AG04450 (cell line): ENCODE results near the gene SF3A1. TPM values are rescaled to one million over a fixed set of nuclear protein-coding genes. Genes with fewer than 3 reads are reported as not detected.
"Not testable (repeated sequence)": the region's sequence is repeated elsewhere in the genome, so short reads cannot be mapped to it uniquely, and the experiment has no call there.

Source experiments
- CTCF ChIA-PET: fragments of 300-600, 350-600 bp; formaldehyde crosslinking; extraction: SDS; loops from one replicate; lab custom pipeline; 2022; ENCODE audit warnings: antibody characterized with exemption, inconsistent platforms; lab: Charles Lee
- POLR2A ChIA-PET: fragments of 350-600 bp; formaldehyde crosslinking; extraction: SDS; loops from one replicate; lab custom pipeline; 2021; ENCODE audit warnings: antibody characterized with exemption, inconsistent platforms; lab: Yijun Ruan, JAX
- DNase-seq: peaks from one replicate; pipeline ENCODE4 v3.0.0-alpha.2; 2011; ENCODE audit warnings: low read depth, low spot score
- H3K27ac ChIP-seq: one replicate; pipeline ENCODE4 v1.5.1; 2012; ENCODE audit warnings: low read depth, low read length, control low read depth
- H3K27me3 ChIP-seq: one replicate; pipeline ENCODE4 v1.6.0; 2012; ENCODE audit warnings: low read length; ENCODE audit not compliant: control insufficient read depth, insufficient read depth
- H3K4me3 ChIP-seq: 2 replicates; pipeline ENCODE4 v1.5.1; 2011; ENCODE audit warnings: mild to moderate bottlenecking, low read depth, low read length, control low read depth
- H3K9me3 ChIP-seq: 2 replicates; pipeline ENCODE4 v1.5.1; 2012; ENCODE audit warnings: low read length; ENCODE audit not compliant: control insufficient read depth, insufficient read depth
- polyA plus RNA-seq: library from polyadenylated mRNA; depleted of rRNA; stranded (reverse); fragments of >200 nt; gene quantifications from 2 replicates; pipeline ENCODE4 v1.2.3, GENCODE V29; 2011
- TF ChIP-seq, protein P1 (sequence below): IDR thresholded peaks from 2 replicates; pipeline ENCODE4 v1.5.1; 2011; ENCODE audit warnings: low read depth, low read length, control low read depth, inconsistent platforms

Gene SF3A1
- polyA plus RNA-seq, 1 experiment: 53.1 TPM

DNA sequence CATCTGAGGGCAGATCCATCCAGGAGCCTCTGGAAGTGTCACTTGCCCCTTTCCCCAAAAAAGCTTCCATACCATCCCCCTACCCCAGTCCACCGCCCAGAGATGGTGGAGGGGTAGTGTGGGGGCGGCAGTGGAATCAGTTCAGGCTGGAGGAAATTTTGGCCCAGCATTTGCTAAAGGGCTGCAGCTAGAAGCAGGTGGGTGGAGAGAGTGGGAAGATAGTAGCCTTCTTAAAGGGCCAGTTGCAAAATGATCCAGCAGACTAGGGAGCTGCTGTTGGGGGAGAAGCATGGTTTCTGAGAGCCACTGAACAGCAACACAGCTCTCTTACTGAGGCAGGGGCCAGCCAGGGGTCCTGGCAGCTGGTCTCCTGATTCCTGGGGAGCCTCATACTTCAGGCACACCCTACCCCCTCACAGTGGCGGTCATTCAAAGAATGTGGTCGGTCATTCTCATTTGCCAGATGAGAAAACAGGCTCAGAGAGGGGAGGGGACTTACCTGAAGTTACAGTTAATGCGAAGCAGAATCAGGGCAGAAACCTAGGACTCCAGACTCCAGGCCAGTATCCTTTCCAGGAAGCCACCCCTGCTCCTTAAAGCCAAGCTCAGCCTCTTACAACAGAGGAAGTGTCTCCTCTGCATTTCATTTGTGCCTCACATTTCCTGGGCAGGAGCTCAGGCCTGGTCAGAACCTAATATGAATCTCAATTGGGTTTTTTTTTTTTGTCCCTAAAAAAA is 45.5 kb upstream of the SF3A1 start:
- ChIA-PET POLR2A (no interaction called here), CTCF (interaction anchor here (0.7 to 1.5 kb wide), 4 partner anchors 10 to 114 kb away, joined by 3 to 6 read pairs (median 4); no protein-coding TSS in a partner anchor)
- TF ChIP-seq, protein P1, sequence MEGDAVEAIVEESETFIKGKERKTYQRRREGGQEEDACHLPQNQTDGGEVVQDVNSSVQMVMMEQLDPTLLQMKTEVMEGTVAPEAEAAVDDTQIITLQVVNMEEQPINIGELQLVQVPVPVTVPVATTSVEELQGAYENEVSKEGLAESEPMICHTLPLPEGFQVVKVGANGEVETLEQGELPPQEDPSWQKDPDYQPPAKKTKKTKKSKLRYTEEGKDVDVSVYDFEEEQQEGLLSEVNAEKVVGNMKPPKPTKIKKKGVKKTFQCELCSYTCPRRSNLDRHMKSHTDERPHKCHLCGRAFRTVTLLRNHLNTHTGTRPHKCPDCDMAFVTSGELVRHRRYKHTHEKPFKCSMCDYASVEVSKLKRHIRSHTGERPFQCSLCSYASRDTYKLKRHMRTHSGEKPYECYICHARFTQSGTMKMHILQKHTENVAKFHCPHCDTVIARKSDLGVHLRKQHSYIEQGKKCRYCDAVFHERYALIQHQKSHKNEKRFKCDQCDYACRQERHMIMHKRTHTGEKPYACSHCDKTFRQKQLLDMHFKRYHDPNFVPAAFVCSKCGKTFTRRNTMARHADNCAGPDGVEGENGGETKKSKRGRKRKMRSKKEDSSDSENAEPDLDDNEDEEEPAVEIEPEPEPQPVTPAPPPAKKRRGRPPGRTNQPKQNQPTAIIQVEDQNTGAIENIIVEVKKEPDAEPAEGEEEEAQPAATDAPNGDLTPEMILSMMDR: no peak
- no peak for DNase-seq
- Histone ChIP-seq H3K4me3 (no peak overlapping the region), H3K27me3 (no peaks in the 10 kb centered on the region), H3K9me3 (no peaks in the 10 kb centered on the region; the same call in 1 of the 2 replicates), H3K27ac (no peak overlapping the region)

DNA sequence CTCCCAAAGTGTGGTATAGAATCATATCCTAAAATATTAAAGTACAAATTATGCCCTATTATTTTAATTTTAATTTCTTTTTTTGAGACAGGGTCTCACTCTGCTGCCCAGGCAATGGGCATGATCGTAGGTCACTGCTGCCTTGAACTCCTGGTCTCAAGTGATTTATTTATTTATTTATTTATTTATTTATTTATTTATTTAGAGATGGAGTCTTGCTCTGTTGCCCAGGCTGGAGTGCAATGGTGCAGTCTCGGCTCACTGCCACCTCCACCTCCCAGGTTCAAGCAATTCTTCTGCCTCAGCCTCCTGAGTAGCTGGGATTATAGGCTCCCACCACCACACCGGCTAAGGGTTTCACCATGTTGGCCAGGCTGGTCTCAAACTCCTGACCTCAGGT is 44.3 kb upstream of the SF3A1 start:
- H3K27ac ChIP-seq, H3K27me3 ChIP-seq, POLR2A ChIA-PET, H3K9me3 ChIP-seq, DNase-seq, H3K4me3 ChIP-seq: not testable (repeated sequence)
- CTCF ChIA-PET: interaction anchor here (1.3 kb wide), 1 partner anchor 28 kb away, joined by 3 read pairs; no protein-coding TSS in a partner anchor

DNA sequence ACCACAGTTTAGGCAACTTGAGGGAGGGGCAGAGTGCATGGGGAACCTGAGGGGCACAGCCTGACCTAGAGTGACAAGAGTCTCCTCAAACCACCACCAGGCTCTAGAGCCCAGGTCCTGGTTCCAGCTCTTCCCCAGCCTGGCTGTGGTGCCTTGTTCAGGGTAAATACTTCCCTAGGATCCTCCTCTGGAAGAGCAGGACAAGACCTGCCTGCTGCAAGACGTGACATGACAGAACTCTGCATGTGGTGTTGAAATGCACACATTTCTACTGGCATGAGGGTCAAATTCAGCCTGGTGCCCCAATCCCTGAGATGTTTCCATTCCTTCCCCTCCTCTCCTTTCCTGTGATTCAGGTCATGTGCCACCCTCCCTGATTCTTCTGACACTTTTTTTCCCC is 43.5 kb upstream of the SF3A1 start:
- DNase-seq: no peak
- CTCF ChIA-PET: interaction anchor here (0.6 kb wide), 1 partner anchor 13 kb away, joined by 5 read pairs; no protein-coding TSS in a partner anchor
- Histone ChIP-seq H3K27me3 (no peaks in the 10 kb centered on the region), H3K4me3 (no peak overlapping the region), H3K9me3 (no peaks in the 10 kb centered on the region; the same call in 1 of the 2 replicates), H3K27ac (no peak overlapping the region)
- TF ChIP-seq, protein P1: no peak
- POLR2A ChIA-PET: no interaction called here

DNA sequence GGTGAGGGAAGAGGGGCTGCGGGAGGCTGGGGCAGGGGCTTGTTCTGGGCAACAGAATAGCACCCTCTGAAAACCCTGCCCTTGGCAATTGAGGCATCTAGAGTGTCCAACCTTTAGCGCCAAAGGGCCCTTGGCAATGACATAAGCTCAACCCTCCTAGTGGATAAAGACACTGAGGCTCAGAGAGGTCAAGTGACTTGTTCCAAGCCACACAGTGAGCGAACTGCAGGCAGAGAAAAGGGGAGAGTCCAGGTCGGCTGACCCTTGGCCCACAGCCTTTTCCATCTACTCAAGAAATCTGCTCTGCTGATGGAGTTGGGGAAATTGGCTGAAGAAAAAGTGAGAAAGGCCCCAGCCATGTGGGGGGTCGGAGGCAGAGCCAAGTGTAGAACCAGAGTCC is 43.0 kb upstream of the SF3A1 start:
- no peak overlapping the region for H3K27ac ChIP-seq
- no peak overlapping the region for H3K4me3 ChIP-seq
- CTCF ChIA-PET: no interaction called here
- H3K27me3 ChIP-seq: no peaks in the 10 kb centered on the region
- TF ChIP-seq, protein P1: no peak
- POLR2A ChIA-PET: no interaction called here
- H3K9me3 ChIP-seq: no peaks in the 10 kb centered on the region; the same call in 1 of the 2 replicates
- no peak for DNase-seq

DNA sequence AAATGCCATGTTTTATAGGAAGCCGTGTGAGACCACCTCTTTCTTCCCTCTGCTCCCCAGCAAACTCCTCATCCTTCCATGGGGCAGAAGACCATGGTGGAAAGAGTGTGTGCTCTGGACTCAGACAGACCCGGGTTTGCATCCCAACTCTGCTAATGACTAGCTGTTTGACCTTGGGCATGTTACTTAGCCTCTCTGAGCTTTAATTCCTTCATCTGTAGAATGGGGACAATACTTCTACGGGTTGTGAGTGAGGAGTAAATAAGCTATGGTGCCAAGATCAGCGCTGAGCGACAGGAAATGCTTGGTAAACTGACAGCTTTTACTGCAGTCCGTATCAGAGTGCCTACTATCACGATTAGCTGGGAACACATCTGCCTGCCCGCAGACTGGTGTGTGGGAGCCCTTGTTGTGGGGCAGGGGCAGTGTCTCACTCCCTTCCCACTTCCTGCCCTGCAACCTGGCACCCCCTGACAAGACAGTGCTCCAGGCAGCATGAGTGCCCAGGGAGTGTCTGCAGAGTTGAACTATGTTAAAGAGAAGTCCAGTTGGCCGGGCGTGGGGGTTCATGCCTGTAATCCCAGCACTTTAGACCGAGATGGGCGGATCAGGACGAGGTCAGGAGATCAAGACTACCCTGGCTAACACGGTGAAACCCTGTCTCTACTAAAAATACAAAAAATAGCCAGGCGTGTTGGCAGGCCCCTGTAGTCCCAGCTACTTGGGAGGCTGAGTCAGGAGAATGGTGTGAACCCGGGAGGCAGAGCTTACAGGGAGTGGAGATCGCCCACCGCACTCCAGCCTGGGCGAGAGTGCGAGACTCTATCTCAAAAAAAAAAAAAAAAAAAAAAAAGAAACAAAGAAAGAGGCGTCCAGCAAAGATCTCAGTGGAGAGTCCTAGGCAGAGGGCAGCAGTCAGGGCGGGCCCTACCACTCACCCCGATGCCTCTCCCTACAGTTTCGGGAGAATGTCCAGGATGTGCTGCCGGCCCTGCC is 42.3 kb upstream of the SF3A1 start:
- Histone ChIP-seq H3K27ac (no peak overlapping the region), H3K4me3 (peak overlapping the region; percentile 82), H3K27me3 (no peaks in the 10 kb centered on the region), H3K9me3 (no peaks in the 10 kb centered on the region; the same call in 1 of the 2 replicates)
- DNase-seq: no peak
- TF ChIP-seq, protein P1: no peak
- POLR2A ChIA-PET: interaction anchor here (2.8 kb wide), 1 partner anchor 24 kb away, joined by 18 read pairs; no protein-coding TSS in a partner anchor
- CTCF ChIA-PET: interaction anchor here (0.7 to 3.5 kb wide), 3 partner anchors 9 to 111 kb away, joined by 3 to 20 read pairs (median 5); partner anchors contain the start of gene RNF215
